Endodermal cell (in vitro differentiated cells): ENCODE data around the gene TNS3. TPM values are rescaled to one million over a fixed set of nuclear protein-coding genes. Genes with fewer than 3 reads are reported as not detected.
A peak's percentile ranks its signal among the peaks of the same experiment; 100 is the strongest.

Experiments
- DNase-seq: peaks from one replicate; pipeline ENCODE4 v3.0.0-alpha.2; 2017
- H3K27ac ChIP-seq: 2 replicates; pipeline ENCODE4 v1.5.1; 2013; ENCODE audit warnings: mild to moderate bottlenecking, low read depth, low read length, moderate library complexity
- H3K27me3 ChIP-seq: 2 replicates; pipeline ENCODE4 v1.6.1; 2013; ENCODE audit warnings: mild to moderate bottlenecking, low read length, moderate library complexity; ENCODE audit not compliant: insufficient read depth, control insufficient read depth, poor library complexity, severe bottlenecking
- H3K36me3 ChIP-seq: 2 replicates; pipeline ENCODE4 v1.7.0; 2013; ENCODE audit warnings: mild to moderate bottlenecking, low read length, moderate library complexity; ENCODE audit not compliant: control insufficient read depth, insufficient read depth
- H3K4me1 ChIP-seq: one replicate; pipeline ENCODE4 v1.7.0; 2013; ENCODE audit warnings: low read length; ENCODE audit not compliant: control insufficient read depth, insufficient read depth
- H3K4me3 ChIP-seq: 2 replicates; pipeline ENCODE4 v1.5.1; 2013; ENCODE audit warnings: mild to moderate bottlenecking, low read length, moderate library complexity
- H3K9ac ChIP-seq: 2 replicates; pipeline ENCODE4 v1.6.1; 2013; ENCODE audit warnings: mild to moderate bottlenecking, low read length, moderate library complexity; ENCODE audit not compliant: poor library complexity, severe bottlenecking; ENCODE audit errors: extremely low read depth
- H3K9me3 ChIP-seq: 2 replicates; pipeline ENCODE4 v1.6.1; 2013; ENCODE audit warnings: mild to moderate bottlenecking, low read length, moderate library complexity; ENCODE audit not compliant: control insufficient read depth
- H3K27ac Mint-ChIP-seq: 2 replicates; pipeline ENCODE4 v1.8.0; 2020; ENCODE audit warnings: mixed read lengths
- H3K27me3 Mint-ChIP-seq: 2 replicates; pipeline ENCODE4 v1.8.0; 2021; ENCODE audit warnings: mild to moderate bottlenecking, mixed read lengths; ENCODE audit not compliant: insufficient read depth
- H3K36me3 Mint-ChIP-seq: 2 replicates; pipeline ENCODE4 v1.8.0; 2020; ENCODE audit warnings: low read depth, mixed read lengths
- H3K4me1 Mint-ChIP-seq: 2 replicates; pipeline ENCODE4 v1.8.0; 2020; ENCODE audit warnings: mixed read lengths
- H3K4me3 Mint-ChIP-seq: 2 replicates; pipeline ENCODE4 v1.8.0; 2020; ENCODE audit warnings: mild to moderate bottlenecking, moderate library complexity, mixed read lengths
- H3K9me3 Mint-ChIP-seq: 2 replicates; pipeline ENCODE4 v1.8.0; 2020; ENCODE audit warnings: mild to moderate bottlenecking, mixed read lengths
- CTCF ChIP-seq: fragments of 200-600 bp; sonication (generic); conservative IDR thresholded peaks from 2 replicates; pipeline ENCODE4 v1.5.0; 2021; ENCODE audit warnings: antibody characterized with exemption, mild to moderate bottlenecking
- WGBS, 2 experiments: methylation state at CpG; one replicate each; pipeline versions ENCODE4 v1.1.5 to v1.1.7; 2013; ENCODE audit warnings: missing lambda C conversion rate in 2 of 2, mixed read lengths in 1 of 2; ENCODE audit not compliant: insufficient coverage in 1 of 2, insufficient read length in 1 of 2; 5-methylcytosine and 5-hydroxymethylcytosine counted together
- total RNA-seq, 2 donors: library from RNA; stranded (reverse); fragmentation: NEBNext Ultra II Directional in 1 of 2; extraction: Animal tissue kit (Norgen Biotek cat#: 25700) in 1 of 2; gene quantifications; 2 replicates in 1 of 2; 3 replicates in 1 of 2; pipeline ENCODE4 v1.2.1, GENCODE V29; 2021

TNS3 gene
- total RNA-seq, 2 donors from 2014 or later, result 33.8 to 38.5 TPM

GRCh38 chr7:47320296-47320695 is 261.6 kb downstream of the TNS3 start:
- DNase-seq, result no peak
- peaks cover 31% of the 10 kb centered on the region for H3K36me3 ChIP-seq
- H3K27me3 Mint-ChIP-seq, result no peaks in the 10 kb centered on the region

GRCh38 chr7:47318395-47319182 is 263.3 kb downstream of the TNS3 start:
- 84 to 86% methylated on average over 9 of the region's 9 CpGs for WGBS, 2 experiments
- no peak for TF ChIP-seq CTCF
- no peak overlapping the region for H3K27ac Mint-ChIP-seq

More at GRCh38 chr7:47320296-47320695, 261.6 kb downstream of the TNS3 start:
- peaks cover 9% of the 10 kb centered on the region for H3K4me1 Mint-ChIP-seq
- TF ChIP-seq CTCF, result no peak
- Histone ChIP-seq H3K4me1 (peaks cover 1% of the 10 kb centered on the region), H3K9ac (no peak overlapping the region), H3K27ac (no peak overlapping the region), H3K4me3 (no peak overlapping the region), H3K27me3 (no peaks in the 10 kb centered on the region), H3K9me3 (no peaks in the 10 kb centered on the region)
- H3K4me3 Mint-ChIP-seq, result no peak overlapping the region
- H3K9me3 Mint-ChIP-seq, result no peaks in the 10 kb centered on the region
- 91 to 93% methylated on average over 3 to 5 of the region's 5 CpGs for WGBS, 2 experiments
- H3K27ac Mint-ChIP-seq, result no peak overlapping the region
- peaks cover 23% of the 10 kb centered on the region for H3K36me3 Mint-ChIP-seq

GRCh38 chr7:47317487-47317886 is 264.4 kb downstream of the TNS3 start:
- no peak for DNase-seq
- H3K9ac ChIP-seq, result no peak overlapping the region
- Mint-ChIP-seq H3K4me3 (no peak overlapping the region), H3K27me3 (no peaks in the 10 kb centered on the region), H3K9me3 (no peaks in the 10 kb centered on the region), H3K4me1 (peaks cover 31% of the 10 kb centered on the region), H3K27ac (no peak overlapping the region), H3K36me3 (peaks cover 23% of the 10 kb centered on the region)
- WGBS, 2 experiments, result 83 to 99% methylated on average over 1 to 2 of the region's 2 CpGs
- peaks cover 31% of the 10 kb centered on the region for H3K36me3 ChIP-seq
- TF ChIP-seq CTCF, result no peak
- no peaks in the 10 kb centered on the region for H3K9me3 ChIP-seq
- peak overlapping the region; percentile 40 for H3K27ac ChIP-seq
- peaks cover 17% of the 10 kb centered on the region for H3K4me1 ChIP-seq
- no peak overlapping the region for H3K4me3 ChIP-seq
- H3K27me3 ChIP-seq, result no peaks in the 10 kb centered on the region

More at GRCh38 chr7:47318395-47319182, 263.3 kb downstream of the TNS3 start:
- Histone ChIP-seq H3K27me3 (no peaks in the 10 kb centered on the region), H3K9me3 (no peaks in the 10 kb centered on the region), H3K27ac (no peak overlapping the region), H3K4me3 (no peak overlapping the region), H3K4me1 (peaks cover 9% of the 10 kb centered on the region), H3K36me3 (peaks cover 31% of the 10 kb centered on the region), H3K9ac (no peak overlapping the region)
- Mint-ChIP-seq H3K4me3 (no peak overlapping the region), H3K9me3 (no peaks in the 10 kb centered on the region), H3K27me3 (no peaks in the 10 kb centered on the region), H3K36me3 (peaks cover 23% of the 10 kb centered on the region), H3K4me1 (peaks cover 22% of the 10 kb centered on the region)
- DNase-seq, result no peak
